ENCODE measurements around the gene SLC4A5. TPM values are rescaled to one million over a fixed set of nuclear protein-coding genes. Genes with fewer than 3 reads are reported as not detected.
"Not testable (repeated sequence)": the region's sequence is repeated elsewhere in the genome, so short reads cannot be mapped to it uniquely, and the experiment has no call there.

Gene SLC4A5
- polyA plus RNA-seq, 1 donor: 1.5 TPM

DNA sequence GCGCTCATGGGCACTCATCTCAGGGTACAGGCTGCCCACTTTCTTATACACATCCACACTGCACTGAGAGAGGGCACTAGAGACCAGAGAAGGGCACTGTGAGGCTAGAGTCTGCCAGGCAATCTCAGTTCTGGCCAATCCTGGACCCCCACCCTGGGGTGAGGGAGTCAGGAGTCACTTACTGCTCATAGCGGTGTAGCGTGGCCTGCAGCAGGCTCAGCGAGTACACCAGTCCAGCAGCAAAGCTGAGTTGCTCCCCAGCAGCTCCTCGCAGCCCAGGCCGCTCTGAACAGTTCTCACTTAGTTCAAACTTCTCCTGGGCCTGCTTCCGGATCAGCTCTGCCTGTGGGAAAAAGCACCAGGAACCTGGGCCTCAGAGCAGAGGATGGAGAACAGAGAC lies 24.6 kb upstream of the SLC4A5 start:
- no CpG with 5 or more reads among the region's 7 CpGs for WGBS (ENCODE audit: insufficient coverage, low lambda C conversion rate)
- no peak overlapping the region for H3K27ac ChIP-seq (ENCODE audit: low read length)
- no peak for DNase-seq
- no peak overlapping the region for H3K4me3 ChIP-seq (ENCODE audit: low read length)
- H3K36me3 ChIP-seq (ENCODE audit: control insufficient read depth, insufficient read depth, low read length): peaks cover 96% of the 10 kb centered on the region
- H3K9me3 ChIP-seq (ENCODE audit: control insufficient read depth, low read depth, low read length): no peaks in the 10 kb centered on the region
- no peaks in the 10 kb centered on the region for H3K27me3 ChIP-seq (ENCODE audit: control insufficient read depth, insufficient read depth, low read length)
- H3K4me1 ChIP-seq (ENCODE audit: control insufficient read depth, insufficient read depth, low read length): no peaks in the 10 kb centered on the region

DNA sequence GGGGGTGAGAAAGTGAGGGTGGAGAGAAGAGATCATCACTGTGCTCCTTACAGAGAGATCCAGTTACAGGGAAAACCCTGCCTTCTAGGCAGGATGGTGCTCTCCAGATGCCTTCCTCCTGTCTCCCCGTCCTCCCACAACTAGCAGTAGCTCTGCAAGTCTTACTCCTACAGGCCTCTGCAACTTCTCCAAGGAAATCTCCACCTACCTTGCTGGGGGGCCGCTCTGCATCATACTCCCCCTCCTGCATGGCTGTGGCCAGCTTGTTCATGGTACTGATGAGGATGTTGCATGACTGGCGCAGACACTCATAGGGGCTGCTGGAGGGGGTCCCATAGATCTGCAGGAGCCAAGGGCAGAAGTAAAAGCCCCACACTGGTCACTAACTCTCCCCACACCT lies 22.8 kb upstream of the SLC4A5 start:
- no peak overlapping the region for H3K4me3 ChIP-seq (ENCODE audit: low read length)
- H3K4me1 ChIP-seq (ENCODE audit: control insufficient read depth, insufficient read depth, low read length): no peaks in the 10 kb centered on the region
- WGBS (ENCODE audit: insufficient coverage, low lambda C conversion rate): no CpG with 5 or more reads among the region's 3 CpGs
- H3K9me3 ChIP-seq (ENCODE audit: control insufficient read depth, low read depth, low read length): no peaks in the 10 kb centered on the region
- H3K27ac ChIP-seq (ENCODE audit: low read length): no peak overlapping the region
- no peaks in the 10 kb centered on the region for H3K27me3 ChIP-seq (ENCODE audit: control insufficient read depth, insufficient read depth, low read length)
- peaks cover 99% of the 10 kb centered on the region for H3K36me3 ChIP-seq (ENCODE audit: control insufficient read depth, insufficient read depth, low read length)
- no peak for DNase-seq

DNA sequence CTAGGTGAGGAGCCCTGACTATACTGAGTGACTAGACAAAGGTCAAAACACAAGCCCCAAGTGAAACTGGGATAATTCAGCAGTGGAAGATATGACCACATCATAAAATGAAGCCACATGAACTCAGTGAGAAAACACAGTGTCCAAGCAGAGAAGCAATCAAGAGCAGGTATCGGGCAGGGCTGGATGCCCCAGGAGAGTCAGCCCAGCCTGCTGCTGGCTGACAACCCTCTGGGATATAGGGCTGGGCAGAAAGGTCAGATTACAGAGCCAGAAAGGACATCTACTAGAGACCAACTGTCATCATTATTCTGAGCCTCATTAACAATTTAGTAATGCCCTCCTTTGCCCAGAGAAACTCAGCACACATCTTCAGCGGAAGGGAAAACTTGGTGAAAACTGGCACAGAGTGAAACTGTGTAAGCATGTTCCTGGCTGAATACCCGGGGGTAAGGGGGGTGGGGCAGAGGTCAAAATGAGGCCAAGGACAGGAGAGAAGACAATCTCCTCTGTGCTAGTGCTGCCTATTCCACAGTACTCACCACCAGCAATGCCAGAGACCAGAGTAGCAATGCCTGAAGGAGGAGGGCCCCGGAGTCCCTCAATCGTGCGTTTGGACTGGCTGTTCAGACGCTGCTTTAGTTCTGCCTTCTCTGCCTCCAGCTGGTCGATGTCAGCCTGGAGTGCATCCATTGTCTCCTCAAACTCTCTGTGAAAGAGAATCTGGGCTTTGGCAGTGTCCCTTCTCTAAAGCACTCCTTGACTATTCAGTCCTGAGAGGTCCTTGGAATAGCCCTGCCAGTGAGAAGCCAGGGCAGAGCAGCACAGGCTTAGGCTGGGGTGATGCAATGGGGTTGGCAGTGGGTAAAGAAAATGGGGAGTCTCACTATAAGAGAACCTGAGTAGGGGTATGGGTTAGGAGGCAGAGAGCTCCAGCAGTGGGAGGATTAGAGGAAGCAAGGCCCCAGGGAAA lies 21.6 kb upstream of the SLC4A5 start:
- Histone ChIP-seq H3K9me3 (ENCODE audit: control insufficient read depth, low read depth, low read length) (no peaks in the 10 kb centered on the region), H3K27me3 (ENCODE audit: control insufficient read depth, insufficient read depth, low read length) (no peaks in the 10 kb centered on the region), H3K4me1 (ENCODE audit: control insufficient read depth, insufficient read depth, low read length) (no peaks in the 10 kb centered on the region), H3K4me3 (ENCODE audit: low read length) (no peak overlapping the region), H3K27ac (ENCODE audit: low read length) (no peak overlapping the region), H3K36me3 (ENCODE audit: control insufficient read depth, insufficient read depth, low read length) (peaks cover 99% of the 10 kb centered on the region)
- DNase-seq: no peak
- WGBS (ENCODE audit: insufficient coverage, low lambda C conversion rate): no CpG with 5 or more reads among the region's 8 CpGs

DNA sequence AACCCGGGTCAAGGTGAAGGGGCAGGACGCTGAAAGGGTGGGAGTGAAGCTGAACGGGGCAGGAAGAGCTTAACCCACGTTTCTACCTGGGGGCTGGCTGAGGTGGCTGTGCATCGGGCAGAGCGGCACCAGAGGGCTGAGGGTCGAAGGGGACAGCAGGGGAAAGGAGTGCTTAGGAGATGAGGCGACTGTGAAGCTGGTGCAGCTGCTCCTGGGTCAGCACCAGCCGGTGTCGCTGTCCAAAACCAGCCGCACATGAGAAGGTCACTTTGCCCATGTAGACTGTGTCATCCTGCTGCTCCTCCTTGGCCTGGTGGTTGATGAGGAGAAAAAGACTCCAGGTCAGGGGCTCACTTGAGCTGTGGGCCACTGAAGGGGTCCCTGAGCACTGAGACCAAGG lies 18.1 kb upstream of the SLC4A5 start:
- DNase-seq: no peak
- Histone ChIP-seq H3K4me3 (ENCODE audit: low read length) (no peak overlapping the region), H3K36me3 (ENCODE audit: control insufficient read depth, insufficient read depth, low read length) (peaks cover 90% of the 10 kb centered on the region), H3K27me3 (ENCODE audit: control insufficient read depth, insufficient read depth, low read length) (no peaks in the 10 kb centered on the region), H3K27ac (ENCODE audit: low read length) (no peak overlapping the region), H3K9me3 (ENCODE audit: control insufficient read depth, low read depth, low read length) (no peaks in the 10 kb centered on the region), H3K4me1 (ENCODE audit: control insufficient read depth, insufficient read depth, low read length) (no peaks in the 10 kb centered on the region)
- WGBS (ENCODE audit: insufficient coverage, low lambda C conversion rate): no CpG with 5 or more reads among the region's 11 CpGs

- H3K4me3 ChIP-seq (ENCODE audit: low read length): no peak overlapping the region
- H3K36me3 ChIP-seq (ENCODE audit: control insufficient read depth, insufficient read depth, low read length): peaks cover 57% of the 10 kb centered on the region
- H3K4me1 ChIP-seq (ENCODE audit: control insufficient read depth, insufficient read depth, low read length): no peaks in the 10 kb centered on the region
- H3K27ac ChIP-seq (ENCODE audit: low read length): no peak overlapping the region
- H3K9me3 ChIP-seq (ENCODE audit: control insufficient read depth, low read depth, low read length): no peaks in the 10 kb centered on the region
- no peak for DNase-seq
- H3K27me3 ChIP-seq (ENCODE audit: control insufficient read depth, insufficient read depth, low read length): no peaks in the 10 kb centered on the region
These were observed 14.4 kb upstream of the SLC4A5 start for GRCh38 chr2:74357627-74358026.

DNA sequence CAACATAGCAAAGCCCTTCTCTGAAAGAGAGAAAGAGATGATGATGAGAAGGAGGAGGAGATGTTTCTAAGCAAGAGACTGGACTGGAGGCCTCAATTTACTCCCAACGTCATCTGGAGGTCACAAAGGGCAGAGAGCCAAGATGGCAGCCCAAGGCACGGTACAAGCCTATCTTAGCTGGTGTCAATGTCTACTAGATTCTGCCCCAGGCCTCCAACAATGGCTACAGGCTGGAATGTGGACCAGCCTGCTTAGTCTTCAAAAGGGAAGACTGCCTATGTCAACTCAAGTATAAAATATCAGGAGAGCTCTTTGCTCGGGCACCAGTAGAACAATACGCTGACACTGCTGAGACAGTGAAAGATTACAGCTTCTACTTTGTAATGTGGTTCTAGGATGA lies 6.7 kb upstream of the SLC4A5 start:
- H3K9me3 ChIP-seq (ENCODE audit: control insufficient read depth, low read depth, low read length): no peaks in the 10 kb centered on the region
- no peak overlapping the region for H3K4me3 ChIP-seq (ENCODE audit: low read length)
- WGBS (ENCODE audit: insufficient coverage, low lambda C conversion rate): 100% methylated on average over 1 of the region's 4 CpGs
- no peaks in the 10 kb centered on the region for H3K27me3 ChIP-seq (ENCODE audit: control insufficient read depth, insufficient read depth, low read length)
- no peaks in the 10 kb centered on the region for H3K4me1 ChIP-seq (ENCODE audit: control insufficient read depth, insufficient read depth, low read length)
- H3K27ac ChIP-seq (ENCODE audit: low read length): no peak overlapping the region
- DNase-seq: no peak
- no peaks in the 10 kb centered on the region for H3K36me3 ChIP-seq (ENCODE audit: control insufficient read depth, insufficient read depth, low read length)

GRCh38 chr2:74347742-74348141 lies 4.5 kb upstream of the SLC4A5 start:
- Histone ChIP-seq H3K27ac (ENCODE audit: low read length) (no peak overlapping the region), H3K9me3 (ENCODE audit: control insufficient read depth, low read depth, low read length) (no peaks in the 10 kb centered on the region), H3K27me3 (ENCODE audit: control insufficient read depth, insufficient read depth, low read length) (no peaks in the 10 kb centered on the region), H3K36me3 (ENCODE audit: control insufficient read depth, insufficient read depth, low read length) (no peaks in the 10 kb centered on the region), H3K4me3 (ENCODE audit: low read length) (no peak overlapping the region), H3K4me1 (ENCODE audit: control insufficient read depth, insufficient read depth, low read length) (no peaks in the 10 kb centered on the region)
- no peak for DNase-seq
- no CpG with 5 or more reads among the region's 3 CpGs for WGBS (ENCODE audit: insufficient coverage, low lambda C conversion rate)

- no peaks in the 10 kb centered on the region for H3K27me3 ChIP-seq (ENCODE audit: control insufficient read depth, insufficient read depth, low read length)
- no peaks in the 10 kb centered on the region for H3K4me1 ChIP-seq (ENCODE audit: control insufficient read depth, insufficient read depth, low read length)
- no peak overlapping the region for H3K4me3 ChIP-seq (ENCODE audit: low read length)
- H3K27ac ChIP-seq (ENCODE audit: low read length): no peak overlapping the region
- no peak for DNase-seq
- H3K9me3 ChIP-seq (ENCODE audit: control insufficient read depth, low read depth, low read length): no peaks in the 10 kb centered on the region
- no CpG with 5 or more reads among the region's 1 CpG for WGBS (ENCODE audit: insufficient coverage, low lambda C conversion rate)
- H3K36me3 ChIP-seq (ENCODE audit: control insufficient read depth, insufficient read depth, low read length): no peaks in the 10 kb centered on the region
These were observed 4.1 kb upstream of the SLC4A5 start for GRCh38 chr2:74347303-74347702.

DNA sequence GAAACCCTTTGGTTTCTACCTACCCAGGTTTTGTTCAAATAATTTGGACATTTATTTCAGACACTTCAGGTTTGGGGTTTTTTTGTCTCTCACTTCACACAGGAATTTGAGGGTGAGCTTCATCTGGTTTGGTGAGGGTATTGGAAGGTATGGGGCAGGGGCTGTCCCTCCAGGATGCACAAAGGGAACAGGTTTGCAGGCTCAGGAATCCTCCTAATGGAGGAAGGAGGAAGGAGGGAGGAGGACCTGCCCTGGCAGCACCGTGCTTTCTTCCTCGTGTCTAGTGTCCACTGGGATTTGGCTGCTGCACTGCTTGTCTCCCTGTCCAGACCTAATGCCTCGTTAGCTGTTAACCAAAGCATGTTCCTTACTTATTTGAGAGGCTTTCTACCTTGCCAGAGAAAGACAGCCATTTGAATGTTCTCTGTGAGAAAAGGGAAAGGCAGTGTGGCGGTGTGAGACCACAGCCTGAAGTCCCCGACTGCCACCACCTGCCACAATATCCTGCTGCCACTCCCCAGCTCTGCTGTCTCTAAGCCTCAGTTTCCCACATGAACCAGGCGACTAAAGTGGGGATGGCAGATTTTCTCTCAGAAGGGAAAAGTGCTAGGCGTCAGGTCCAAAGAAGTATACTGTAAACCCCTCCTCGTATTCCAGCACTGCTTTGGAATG lies 2.2 kb upstream of the SLC4A5 start:
- Histone ChIP-seq H3K4me1 (ENCODE audit: control insufficient read depth, insufficient read depth, low read length) (no peaks in the 10 kb centered on the region), H3K36me3 (ENCODE audit: control insufficient read depth, insufficient read depth, low read length) (no peaks in the 10 kb centered on the region), H3K27ac (ENCODE audit: low read length) (no peak overlapping the region), H3K9me3 (ENCODE audit: control insufficient read depth, low read depth, low read length) (no peaks in the 10 kb centered on the region), H3K4me3 (ENCODE audit: low read length) (no peak overlapping the region), H3K27me3 (ENCODE audit: control insufficient read depth, insufficient read depth, low read length) (no peaks in the 10 kb centered on the region)
- WGBS (ENCODE audit: insufficient coverage, low lambda C conversion rate): 100% methylated on average over 2 of the region's 8 CpGs
- no peak for DNase-seq

GRCh38 chr2:74336227-74336626 lies 7.0 kb downstream of the SLC4A5 start:
- H3K27me3 ChIP-seq (ENCODE audit: control insufficient read depth, insufficient read depth, low read length); H3K4me3 ChIP-seq (ENCODE audit: low read length); H3K4me1 ChIP-seq (ENCODE audit: control insufficient read depth, insufficient read depth, low read length); DNase-seq; H3K36me3 ChIP-seq (ENCODE audit: control insufficient read depth, insufficient read depth, low read length); H3K9me3 ChIP-seq (ENCODE audit: control insufficient read depth, low read depth, low read length); H3K27ac ChIP-seq (ENCODE audit: low read length): not testable (repeated sequence)
- no CpG with 5 or more reads among the region's 2 CpGs for WGBS (ENCODE audit: insufficient coverage, low lambda C conversion rate)
